Astrocyte (in vitro differentiated cells and primary cell): ENCODE results near the gene PLPP2.

ENCODE experiments used
- EZH2 ChIP-seq: IDR thresholded peaks from 2 replicates; pipeline ENCODE4 v1.6.1; 2012; ENCODE audit warnings: mild to moderate bottlenecking, low read length, inconsistent platforms; ENCODE audit not compliant: insufficient read depth
- TF ChIP-seq, protein P1 (sequence below): IDR thresholded peaks from 2 replicates; pipeline ENCODE4 v1.5.1; 2011; ENCODE audit warnings: low read depth, mild to moderate bottlenecking, inconsistent platforms, low read length, moderate library complexity; ENCODE audit not compliant: insufficient read depth

DNA sequence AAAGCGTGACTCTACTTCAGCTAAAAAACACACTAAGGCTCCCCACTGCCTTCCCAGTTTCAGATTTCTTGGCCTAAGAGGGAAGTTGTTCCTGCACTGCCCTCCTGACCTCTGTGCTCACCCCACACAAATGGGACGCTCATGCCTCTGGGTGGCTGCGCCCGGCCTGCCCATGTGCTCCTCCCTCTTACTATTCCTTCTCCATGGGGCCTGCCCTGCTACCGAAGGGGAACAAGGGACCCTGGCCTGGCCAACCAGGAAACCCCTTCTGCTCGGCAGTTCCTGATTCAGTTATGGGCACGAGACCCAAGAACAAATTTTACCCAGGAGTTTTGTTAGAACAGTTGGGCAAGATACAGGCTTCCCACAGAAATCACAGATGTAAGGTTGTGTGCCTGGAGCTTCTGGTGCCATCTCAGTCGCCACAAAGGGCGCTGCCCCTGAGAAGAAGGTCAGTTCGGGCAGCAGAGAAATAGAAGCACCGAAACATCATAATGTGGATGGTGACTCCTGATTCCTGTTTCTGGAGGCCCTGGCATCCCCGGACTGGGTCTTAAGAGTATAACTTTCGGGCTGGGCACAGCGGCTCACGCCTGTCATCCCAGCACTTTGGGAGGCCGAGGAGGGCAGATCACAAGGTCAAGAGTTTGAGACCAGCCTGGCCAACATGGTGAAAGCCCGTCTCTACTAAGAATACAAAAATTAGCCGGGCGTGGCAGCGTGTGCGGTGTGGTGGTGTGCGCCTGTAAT lies 5.4 kb upstream of the PLPP2 start:
- no peak for TF ChIP-seq EZH2
- TF ChIP-seq, protein P1, sequence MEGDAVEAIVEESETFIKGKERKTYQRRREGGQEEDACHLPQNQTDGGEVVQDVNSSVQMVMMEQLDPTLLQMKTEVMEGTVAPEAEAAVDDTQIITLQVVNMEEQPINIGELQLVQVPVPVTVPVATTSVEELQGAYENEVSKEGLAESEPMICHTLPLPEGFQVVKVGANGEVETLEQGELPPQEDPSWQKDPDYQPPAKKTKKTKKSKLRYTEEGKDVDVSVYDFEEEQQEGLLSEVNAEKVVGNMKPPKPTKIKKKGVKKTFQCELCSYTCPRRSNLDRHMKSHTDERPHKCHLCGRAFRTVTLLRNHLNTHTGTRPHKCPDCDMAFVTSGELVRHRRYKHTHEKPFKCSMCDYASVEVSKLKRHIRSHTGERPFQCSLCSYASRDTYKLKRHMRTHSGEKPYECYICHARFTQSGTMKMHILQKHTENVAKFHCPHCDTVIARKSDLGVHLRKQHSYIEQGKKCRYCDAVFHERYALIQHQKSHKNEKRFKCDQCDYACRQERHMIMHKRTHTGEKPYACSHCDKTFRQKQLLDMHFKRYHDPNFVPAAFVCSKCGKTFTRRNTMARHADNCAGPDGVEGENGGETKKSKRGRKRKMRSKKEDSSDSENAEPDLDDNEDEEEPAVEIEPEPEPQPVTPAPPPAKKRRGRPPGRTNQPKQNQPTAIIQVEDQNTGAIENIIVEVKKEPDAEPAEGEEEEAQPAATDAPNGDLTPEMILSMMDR: no peak
